Cardiac muscle cell (in vitro differentiated cells and primary cell): ENCODE data around the gene MCMBP. TPM values are rescaled to one million over a fixed set of nuclear protein-coding genes. Genes with fewer than 3 reads are reported as not detected.
A peak's percentile ranks its signal among the peaks of the same experiment; 100 is the strongest.

ENCODE experiments used
- DNase-seq, 2 donors: peaks; one replicate each; pipeline versions ENCODE4 v3.0.0 to v3.0.0-alpha.2; 2010 to 2017; ENCODE audit warnings: low read depth in 1 of 2, low spot score in 1 of 2
- H3K27ac ChIP-seq: fragments of 200-600 bp; sonication (generic); 2 replicates; pipeline ENCODE4 v1.5.1; 2016
- H3K27me3 ChIP-seq: fragments of 200-600 bp; sonication (generic); 2 replicates; pipeline ENCODE4 v1.6.0; 2016; ENCODE audit warnings: control low read depth
- H3K36me3 ChIP-seq: fragments of 200-600 bp; sonication (generic); 2 replicates; pipeline ENCODE4 v1.5.1; 2016; ENCODE audit warnings: control low read depth
- H3K4me1 ChIP-seq: fragments of 200-600 bp; sonication (generic); 2 replicates; pipeline ENCODE4 v1.8.1; 2017; ENCODE audit warnings: low read depth, mild to moderate bottlenecking, mixed run types
- H3K4me3 ChIP-seq: fragments of 200-600 bp; sonication (generic); 2 replicates; pipeline ENCODE4 v1.5.1; 2016; ENCODE audit warnings: mild to moderate bottlenecking
- H3K9me3 ChIP-seq: fragments of 200-600 bp; sonication (generic); 2 replicates; pipeline ENCODE4 v1.5.1; 2017; ENCODE audit warnings: low read depth, mild to moderate bottlenecking, control low read depth
- polyA plus RNA-seq: library from polyadenylated mRNA; unstranded; fragments of >200 nt; fragmentation: Nextera tagmentation; extraction: Ambion mirVana; gene quantifications from 2 replicates; pipeline ENCODE4 v1.2.1, GENCODE V29; 2016
- total RNA-seq: library from RNA; depleted of rRNA; stranded (reverse); fragments of >200 nt; gene quantifications from 2 replicates; pipeline ENCODE4 v1.2.3, GENCODE V29; 2016
- TF ChIP-seq, protein P1 (sequence below): IDR thresholded peaks from 2 replicates; pipeline ENCODE4 v1.5.1; 2012; ENCODE audit warnings: low read depth, mild to moderate bottlenecking, low read length

Gene MCMBP
- total and polyA plus RNA-seq, 2 experiments from 2014 or later, result 29.2 to 39.7 TPM

DNA sequence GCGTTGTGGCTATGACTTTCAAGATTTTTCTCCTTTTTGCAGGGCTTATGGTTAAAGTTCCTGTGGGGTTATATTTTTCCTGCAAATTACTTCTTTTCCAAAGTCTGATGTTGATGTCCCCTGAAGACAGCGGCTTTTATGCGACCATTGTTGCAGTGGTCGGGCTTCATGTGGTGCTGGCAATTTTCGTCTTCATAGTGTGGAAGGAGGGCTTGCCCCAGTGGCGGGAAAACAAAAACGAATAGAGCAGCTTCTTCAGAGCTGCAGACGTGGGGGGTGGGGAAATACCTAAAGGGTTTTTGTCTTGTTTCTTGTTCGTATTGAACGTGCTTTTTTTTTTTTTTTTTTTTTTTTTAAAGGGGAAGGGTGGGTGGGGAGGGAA is 53.8 kb downstream of the MCMBP start:
- Histone ChIP-seq H3K9me3 (no peaks in the 10 kb centered on the region), H3K36me3 (peaks cover 2% of the 10 kb centered on the region), H3K27ac (no peak overlapping the region), H3K27me3 (no peaks in the 10 kb centered on the region), H3K4me1 (peaks cover 5% of the 10 kb centered on the region), H3K4me3 (peak overlapping the region; percentile 30)
- DNase-seq, result peak; percentile 11 to 33
- TF ChIP-seq, protein P1, sequence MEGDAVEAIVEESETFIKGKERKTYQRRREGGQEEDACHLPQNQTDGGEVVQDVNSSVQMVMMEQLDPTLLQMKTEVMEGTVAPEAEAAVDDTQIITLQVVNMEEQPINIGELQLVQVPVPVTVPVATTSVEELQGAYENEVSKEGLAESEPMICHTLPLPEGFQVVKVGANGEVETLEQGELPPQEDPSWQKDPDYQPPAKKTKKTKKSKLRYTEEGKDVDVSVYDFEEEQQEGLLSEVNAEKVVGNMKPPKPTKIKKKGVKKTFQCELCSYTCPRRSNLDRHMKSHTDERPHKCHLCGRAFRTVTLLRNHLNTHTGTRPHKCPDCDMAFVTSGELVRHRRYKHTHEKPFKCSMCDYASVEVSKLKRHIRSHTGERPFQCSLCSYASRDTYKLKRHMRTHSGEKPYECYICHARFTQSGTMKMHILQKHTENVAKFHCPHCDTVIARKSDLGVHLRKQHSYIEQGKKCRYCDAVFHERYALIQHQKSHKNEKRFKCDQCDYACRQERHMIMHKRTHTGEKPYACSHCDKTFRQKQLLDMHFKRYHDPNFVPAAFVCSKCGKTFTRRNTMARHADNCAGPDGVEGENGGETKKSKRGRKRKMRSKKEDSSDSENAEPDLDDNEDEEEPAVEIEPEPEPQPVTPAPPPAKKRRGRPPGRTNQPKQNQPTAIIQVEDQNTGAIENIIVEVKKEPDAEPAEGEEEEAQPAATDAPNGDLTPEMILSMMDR, result no peak

DNA sequence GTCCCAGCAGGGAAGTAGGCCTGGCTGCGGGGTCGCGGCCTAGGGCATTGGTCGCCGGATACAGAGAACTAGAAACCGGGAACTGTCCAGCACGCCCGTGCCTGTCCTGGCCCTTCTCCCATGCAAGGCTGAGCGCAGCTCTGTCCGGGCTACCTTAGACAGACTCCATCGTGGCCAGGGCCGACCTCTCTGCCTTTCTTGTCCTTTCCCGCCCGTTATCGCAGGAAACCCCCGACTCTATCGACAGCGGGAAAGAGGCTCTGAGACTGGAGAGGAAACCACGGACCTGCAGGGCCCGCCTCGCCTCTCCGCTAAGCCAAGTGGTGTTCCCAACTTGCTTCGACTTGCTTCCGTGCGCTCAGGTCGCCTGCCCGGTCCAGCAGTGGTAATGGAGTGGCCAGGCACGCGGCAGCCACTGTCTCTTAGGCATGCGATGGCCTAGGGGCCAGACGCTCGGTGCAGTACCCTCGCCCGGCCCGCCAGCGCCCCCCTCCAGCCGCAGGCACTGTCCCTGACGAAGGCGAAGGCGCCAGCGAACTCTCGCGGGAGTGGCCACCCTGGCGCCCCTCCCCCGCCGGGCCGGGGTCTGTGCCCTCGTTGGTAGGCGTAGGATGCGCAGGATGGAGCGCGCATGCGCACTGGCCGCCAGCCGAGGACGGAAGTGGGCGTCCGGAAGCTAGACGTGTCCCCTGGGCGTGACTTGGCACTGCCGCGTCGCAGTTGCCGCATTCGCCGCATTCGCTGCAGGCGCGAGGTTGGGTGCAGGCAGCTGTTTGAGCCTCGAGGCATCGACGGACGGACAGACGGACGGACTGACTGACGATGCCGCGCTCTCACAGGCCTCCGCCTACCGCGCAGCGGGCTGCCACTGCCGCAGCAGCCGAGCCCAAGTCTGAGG is 54.4 kb downstream of the MCMBP start:
- Histone ChIP-seq H3K4me3 (peak overlapping the region; percentile 30), H3K4me1 (peaks cover 5% of the 10 kb centered on the region), H3K27ac (peak overlapping the region; percentile 44), H3K27me3 (no peaks in the 10 kb centered on the region), H3K9me3 (no peaks in the 10 kb centered on the region), H3K36me3 (no peaks in the 10 kb centered on the region)
- TF ChIP-seq, protein P1, result peak; percentile 22
- peak; percentile 80 to 86 for DNase-seq

DNA sequence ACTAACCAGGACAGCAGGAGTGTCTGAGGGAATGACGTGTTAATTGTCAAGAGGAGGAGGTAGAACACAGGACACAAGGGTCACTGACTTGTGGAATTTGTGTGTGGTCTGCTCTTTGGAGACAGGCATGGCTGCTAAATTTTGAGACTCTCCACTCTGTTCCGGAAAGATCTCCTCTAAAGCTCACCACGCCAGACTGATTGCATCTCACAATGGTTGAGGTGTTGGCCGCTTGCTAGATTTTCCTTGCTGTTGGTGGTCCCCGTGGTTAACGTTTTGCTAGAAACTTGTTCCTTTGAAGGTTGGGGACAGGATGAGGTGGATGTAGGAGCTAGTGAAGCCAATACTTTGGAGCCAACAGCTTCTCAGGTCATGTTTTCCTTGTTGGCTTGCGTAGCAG is 57.0 kb downstream of the MCMBP start:
- TF ChIP-seq, protein P1, result no peak
- DNase-seq, result no peak
- Histone ChIP-seq H3K4me3 (no peak overlapping the region), H3K4me1 (peaks cover 5% of the 10 kb centered on the region), H3K27me3 (no peaks in the 10 kb centered on the region), H3K9me3 (no peaks in the 10 kb centered on the region), H3K36me3 (no peaks in the 10 kb centered on the region), H3K27ac (no peak overlapping the region)

DNA sequence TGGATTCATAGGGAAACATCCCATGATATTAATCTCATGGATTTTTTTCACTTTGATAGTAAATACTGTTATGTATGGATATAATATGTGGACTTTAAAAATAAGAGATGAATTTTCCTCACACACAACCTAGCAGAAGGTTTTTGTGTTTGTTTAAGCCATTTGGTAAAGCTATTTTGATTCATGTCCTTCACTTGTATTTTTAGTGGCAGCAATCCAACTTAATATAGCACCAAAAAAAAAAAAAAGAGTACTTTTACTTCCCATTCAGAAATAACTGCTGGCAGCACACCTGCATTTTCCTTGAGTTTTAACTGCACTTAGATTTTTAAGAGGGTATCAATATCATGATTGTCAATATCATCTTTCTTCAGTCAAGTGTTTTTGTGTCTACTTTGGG is 60.0 kb downstream of the MCMBP start:
- no peak overlapping the region for H3K27ac ChIP-seq
- no peak overlapping the region for H3K4me3 ChIP-seq
- no peaks in the 10 kb centered on the region for H3K36me3 ChIP-seq
- no peak for DNase-seq
- TF ChIP-seq, protein P1, result no peak
- no peaks in the 10 kb centered on the region for H3K9me3 ChIP-seq
- no peaks in the 10 kb centered on the region for H3K27me3 ChIP-seq
- no peaks in the 10 kb centered on the region for H3K4me1 ChIP-seq

DNA sequence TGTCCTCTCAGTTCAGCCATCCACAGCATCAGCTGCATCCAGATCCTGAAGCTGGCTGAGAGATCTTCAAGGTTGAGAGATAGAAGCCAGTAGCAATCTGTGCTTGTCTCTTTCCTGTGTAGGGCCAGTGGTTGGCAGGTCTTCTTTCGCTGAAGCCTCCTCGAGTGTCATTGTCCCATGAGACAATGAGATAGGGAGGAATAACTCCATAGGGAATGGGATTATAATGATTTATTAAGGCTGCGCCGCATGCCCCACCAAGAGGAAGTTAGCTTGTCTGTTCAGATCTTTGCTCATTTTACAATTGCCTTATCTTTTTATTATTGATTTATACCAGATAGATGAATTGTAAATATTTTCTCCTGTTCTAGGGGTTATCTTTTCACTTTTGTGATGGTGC is 61.5 kb downstream of the MCMBP start:
- H3K4me1 ChIP-seq, result no peaks in the 10 kb centered on the region
- no peak for DNase-seq
- no peaks in the 10 kb centered on the region for H3K36me3 ChIP-seq
- H3K9me3 ChIP-seq, result no peaks in the 10 kb centered on the region
- H3K4me3 ChIP-seq, result no peak overlapping the region
- H3K27me3 ChIP-seq, result no peaks in the 10 kb centered on the region
- no peak overlapping the region for H3K27ac ChIP-seq
- TF ChIP-seq, protein P1, result no peak
